Endothelial cell of umbilical vein (primary cell): ENCODE measurements around the gene ARID1B. TPM values are rescaled to one million over a fixed set of nuclear protein-coding genes. Genes with fewer than 3 reads are reported as not detected.

Experiments used
- BruUV-seq: library from RNA; stranded (reverse); fragments of 400-500 nt; replicated peaks from 2 replicates; lab custom pipeline; 2021; lab: Mats Ljungman, UMichigan
- CTCF ChIA-PET: fragments of 300-600, 350-600 bp; sonication (Branson Sonifier 250); formaldehyde crosslinking; loops from one replicate; lab custom pipeline; 2021; ENCODE audit warnings: antibody characterized with exemption, inconsistent platforms; lab: Charles Lee
- POLR2A ChIA-PET: fragments of 300-600, 350-600 bp; sonication (Branson Sonifier 250); formaldehyde crosslinking; loops from one replicate; lab custom pipeline; 2021; ENCODE audit warnings: antibody characterized with exemption, inconsistent platforms; lab: Charles Lee
- DNase-seq: peaks from one replicate; pipeline ENCODE4 v3.0.0-alpha.2; 2011; ENCODE audit warnings: low read depth, low spot score
- FAIRE-seq: peaks from 2 replicates; lab custom pipeline; 2011; peaks lifted over from hg19 to GRCh38; lab: Jason Lieb, UNC
- H2AFZ ChIP-seq: 2 replicates; pipeline ENCODE4 v1.6.0; 2012; ENCODE audit warnings: low read depth, low read length, control low read depth, inconsistent platforms
- H3K27ac ChIP-seq: 2 replicates; pipeline ENCODE4 v1.5.1; 2011; ENCODE audit warnings: low read depth, mild to moderate bottlenecking, control low read depth, low read length, moderate library complexity; ENCODE audit not compliant: insufficient read depth
- H3K27me3 ChIP-seq, 2 experiments: 2 replicates each; pipeline versions ENCODE4 v1.6.0 to v1.6.1; 2011; ENCODE audit warnings: low read length in 2 of 2, mixed read lengths in 1 of 2; ENCODE audit not compliant: control insufficient read depth in 2 of 2, insufficient read depth in 2 of 2
- H3K36me3 ChIP-seq, 2 experiments: 2 replicates in 1 of 2; 3 replicates in 1 of 2; pipeline ENCODE4 v1.5.1; 2011; ENCODE audit warnings: low read length in 2 of 2, mild to moderate bottlenecking in 1 of 2, moderate library complexity in 1 of 2; ENCODE audit not compliant: control insufficient read depth in 2 of 2, insufficient read depth in 2 of 2; ENCODE audit errors: extremely low read depth in 1 of 2
- H3K4me1 ChIP-seq: 3 replicates; pipeline ENCODE4 v1.5.1; 2011; ENCODE audit warnings: mild to moderate bottlenecking, low read length; ENCODE audit not compliant: control insufficient read depth, insufficient read depth; ENCODE audit errors: extremely low read depth
- H3K4me2 ChIP-seq: 2 replicates; pipeline ENCODE4 v1.6.1; 2011; ENCODE audit warnings: low read length, control low read depth, mixed read lengths; ENCODE audit not compliant: insufficient read depth
- H3K4me3 ChIP-seq, 3 experiments: fragments of 200-600 bp in 1 of 3; sonication (generic), shearing (Covaris generic) in 1 of 3; replicated peaks in 1 of 3; 2 replicates each; pipeline ENCODE4 v1.5.1; 2011 to 2016; ENCODE audit warnings: control low read depth in 3 of 3, low read length in 3 of 3, mild to moderate bottlenecking in 2 of 3, inconsistent platforms in 1 of 3, low read depth in 1 of 3, moderate library complexity in 1 of 3; ENCODE audit not compliant: insufficient read depth in 1 of 3
- H3K79me2 ChIP-seq: 2 replicates; pipeline ENCODE4 v1.6.0; 2012; ENCODE audit warnings: low read length, inconsistent platforms; ENCODE audit not compliant: control insufficient read depth, insufficient read depth
- H3K9ac ChIP-seq: replicated peaks from 2 replicates; pipeline ENCODE3; 2011; ENCODE audit warnings: low read length, control low read depth; ENCODE audit not compliant: insufficient read depth; ENCODE audit errors: extremely low read depth
- H3K9me1 ChIP-seq: replicated peaks from 3 replicates; pipeline ENCODE4 v1.6.0; 2011; ENCODE audit warnings: mild to moderate bottlenecking, low read length; ENCODE audit not compliant: control insufficient read depth, insufficient read depth; ENCODE audit errors: extremely low read depth
- H3K9me3 ChIP-seq: replicated peaks from 2 replicates; pipeline ENCODE4 v1.5.1; 2012; ENCODE audit warnings: low read length, inconsistent platforms; ENCODE audit not compliant: control insufficient read depth, insufficient read depth
- H4K20me1 ChIP-seq: replicated peaks from 2 replicates; pipeline ENCODE3; 2011; ENCODE audit warnings: mild to moderate bottlenecking, low read length; ENCODE audit not compliant: control insufficient read depth, insufficient read depth; ENCODE audit errors: extremely low read depth
- EZH2 ChIP-seq: IDR thresholded peaks from 2 replicates; pipeline ENCODE4 v1.6.1; 2012; ENCODE audit warnings: borderline replicate concordance, low read depth, mild to moderate bottlenecking, moderate library complexity, low read length, inconsistent platforms; ENCODE audit not compliant: severe bottlenecking
- FOS ChIP-seq: IDR thresholded peaks from 2 replicates; pipeline ENCODE4 v1.6.1; 2011; ENCODE audit warnings: mild to moderate bottlenecking, low read length, moderate library complexity, borderline replicate concordance; ENCODE audit not compliant: insufficient read depth
- GATA2 ChIP-seq: IDR thresholded peaks from 2 replicates; pipeline ENCODE4 v1.7.0; 2011; ENCODE audit warnings: low read depth, mild to moderate bottlenecking, moderate library complexity, mixed read lengths, low read length; ENCODE audit not compliant: insufficient read length, insufficient read depth
- JUN ChIP-seq: IDR thresholded peaks from 2 replicates; pipeline ENCODE4 v1.6.1; 2011; ENCODE audit warnings: borderline replicate concordance, low read depth; ENCODE audit not compliant: insufficient read length, insufficient read depth
- MYC ChIP-seq: IDR thresholded peaks from one replicate; pipeline ENCODE4 v1.6.1; 2011; ENCODE audit warnings: mild to moderate bottlenecking, low read depth, low read length
- POLR2A ChIP-seq: IDR thresholded peaks from 2 replicates; pipeline ENCODE4 v1.6.1; 2012; ENCODE audit warnings: low read depth, mild to moderate bottlenecking, control low read depth, low read length
- POLR2AphosphoS5 ChIP-seq: IDR thresholded peaks from 2 replicates; pipeline ENCODE4 v1.6.1; 2012; ENCODE audit warnings: low read depth, mild to moderate bottlenecking, control low read depth, low read length, moderate library complexity; ENCODE audit not compliant: insufficient read depth
- dilution Hi-C: fragments of 300-500 bp; cut with MboI; formaldehyde crosslinking; loops from one replicate; pipeline ENCODE4 v1.15.0; 2019; ENCODE audit warnings: low sequenced_read_pairs; ENCODE audit not compliant: extremely low pct_ligation_motif_present
- intact Hi-C: fragments of 100-400 bp; cut with micrococcal nuclease; formaldehyde crosslinking; loops from one replicate; pipeline ENCODE4 v1.10.0; 2022
- polyA plus RNA-seq, 4 experiments: library from polyadenylated mRNA; depleted of rRNA in 3 of 4; stranded (reverse) in 3 of 4; unstranded in 1 of 4; fragments of >200 nt; gene quantifications; 2 replicates each; pipeline versions ENCODE4 v1.2.1 to v1.2.3, GENCODE V29; 2011 to 2012; ENCODE audit warnings: missing spikeins in 1 of 4
- total RNA-seq: library from RNA; stranded (reverse); gene quantifications from 2 replicates; pipeline ENCODE4 v1.2.3, GENCODE V29; 2021
- TF ChIP-seq, protein P1 (sequence below), 2 donors: IDR thresholded peaks; 1 replicate in 1 of 2; 2 replicates in 1 of 2; pipeline ENCODE4 v1.5.1; 2011; ENCODE audit warnings: low read length in 2 of 2, mild to moderate bottlenecking in 2 of 2, moderate library complexity in 2 of 2, control low read depth in 1 of 2, inconsistent platforms in 1 of 2, low read depth in 1 of 2; ENCODE audit not compliant: insufficient read depth in 1 of 2; ENCODE audit errors: extremely low read depth in 1 of 2
- TF ChIP-seq, protein P2 (sequence below): IDR thresholded peaks from 2 replicates; pipeline ENCODE4 v1.6.1; 2011; ENCODE audit not compliant: insufficient read depth, insufficient read length

ARID1B gene
- total and polyA plus RNA-seq, 2 donors (not counting 3 experiments of a cell fraction or from before 2014, with no cell fraction given) = 21.8 to 89.5 TPM

DNA sequence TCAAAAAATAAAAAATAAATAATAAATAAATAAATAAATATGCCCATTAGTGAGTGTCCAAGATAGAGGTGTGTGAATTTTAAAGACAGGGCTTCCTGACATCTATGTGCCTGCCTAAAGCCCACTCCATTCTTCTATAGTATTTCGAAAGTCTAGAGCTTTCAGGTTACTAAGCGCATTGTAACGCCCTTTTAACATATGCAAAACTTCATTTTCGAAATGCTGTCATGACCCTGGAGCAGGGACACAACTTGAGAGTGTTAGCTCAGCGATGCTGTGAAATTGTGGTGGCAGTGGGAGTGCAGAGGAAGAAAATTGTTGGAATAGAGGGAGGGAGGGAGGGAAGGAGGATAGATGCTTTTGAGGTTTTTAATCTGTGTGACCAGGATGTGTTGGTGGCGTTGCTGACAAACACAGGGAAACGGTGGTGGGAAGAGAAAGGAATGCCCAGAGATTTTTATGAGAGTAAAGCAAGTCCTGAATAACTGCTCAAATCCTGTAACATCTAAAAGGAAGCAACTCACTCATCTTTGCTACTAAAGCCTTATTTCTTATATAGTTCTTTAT, 169.3 kb downstream of the ARID1B start:
- Histone ChIP-seq H3K4me1 (peaks cover 21% of the 10 kb centered on the region), H3K9me1 (no peaks in the 10 kb centered on the region)
- dilution Hi-C loops = no loop called here

More for the DNA sequence above, 169.3 kb downstream of the ARID1B start:
- Histone ChIP-seq H3K27ac (no peak overlapping the region), H3K9ac (no peak overlapping the region), H2AFZ (no peak overlapping the region), H3K4me3 (no peak overlapping the region), H3K27me3 (no peaks in the 10 kb centered on the region), H3K9me3 (no peaks in the 10 kb centered on the region), H4K20me1 (peaks cover 2% of the 10 kb centered on the region), H3K79me2 (peaks cover 45% of the 10 kb centered on the region), H3K4me2 (no peak overlapping the region), H3K36me3 (no peaks in the 10 kb centered on the region)
- FAIRE-seq (no peak), DNase-seq (no peak)
- BruUV-seq = no TSS peak
- intact Hi-C loops = loop anchor here (5.0 kb wide), 2 partner anchors 164 to 384 kb away; no protein-coding TSS in a partner anchor
- ChIA-PET CTCF (no interaction called here), POLR2A (no interaction called here)
- TF ChIP-seq, protein P1, sequence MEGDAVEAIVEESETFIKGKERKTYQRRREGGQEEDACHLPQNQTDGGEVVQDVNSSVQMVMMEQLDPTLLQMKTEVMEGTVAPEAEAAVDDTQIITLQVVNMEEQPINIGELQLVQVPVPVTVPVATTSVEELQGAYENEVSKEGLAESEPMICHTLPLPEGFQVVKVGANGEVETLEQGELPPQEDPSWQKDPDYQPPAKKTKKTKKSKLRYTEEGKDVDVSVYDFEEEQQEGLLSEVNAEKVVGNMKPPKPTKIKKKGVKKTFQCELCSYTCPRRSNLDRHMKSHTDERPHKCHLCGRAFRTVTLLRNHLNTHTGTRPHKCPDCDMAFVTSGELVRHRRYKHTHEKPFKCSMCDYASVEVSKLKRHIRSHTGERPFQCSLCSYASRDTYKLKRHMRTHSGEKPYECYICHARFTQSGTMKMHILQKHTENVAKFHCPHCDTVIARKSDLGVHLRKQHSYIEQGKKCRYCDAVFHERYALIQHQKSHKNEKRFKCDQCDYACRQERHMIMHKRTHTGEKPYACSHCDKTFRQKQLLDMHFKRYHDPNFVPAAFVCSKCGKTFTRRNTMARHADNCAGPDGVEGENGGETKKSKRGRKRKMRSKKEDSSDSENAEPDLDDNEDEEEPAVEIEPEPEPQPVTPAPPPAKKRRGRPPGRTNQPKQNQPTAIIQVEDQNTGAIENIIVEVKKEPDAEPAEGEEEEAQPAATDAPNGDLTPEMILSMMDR (IDR thresholded peaks at IDR 0.05; ENCODE audit: extremely low read depth in 1 of 2, insufficient read depth in 1 of 2, low read depth in 1 of 2, low read length in 2 of 2) = no peak
- TF ChIP-seq JUN (no peak), POLR2AphosphoS5 (no peak), FOS (no peak), EZH2 (no peak), GATA2 (no peak), POLR2A (no peak), MYC (no peak)
- TF ChIP-seq, protein P2, sequence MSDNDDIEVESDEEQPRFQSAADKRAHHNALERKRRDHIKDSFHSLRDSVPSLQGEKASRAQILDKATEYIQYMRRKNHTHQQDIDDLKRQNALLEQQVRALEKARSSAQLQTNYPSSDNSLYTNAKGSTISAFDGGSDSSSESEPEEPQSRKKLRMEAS = no peak
